Activated naive CD4-positive, alpha-beta T cell treated with anti-CD3 and anti-CD28 coated beads, Interleukin-2, amount 50 U/mL, for 24 hours (primary cell): ENCODE data around the gene SMG6.
A peak's percentile ranks its signal among the peaks of the same experiment; 100 is the strongest.
"Not testable (repeated sequence)": the region's sequence is repeated elsewhere in the genome, so short reads cannot be mapped to it uniquely, and the experiment has no call there.

Source experiments
- H3K27ac Mint-ChIP-seq: one replicate; pipeline ENCODE4 v1.8.0; 2021; ENCODE audit warnings: mild to moderate bottlenecking, mixed read lengths
- H3K27me3 Mint-ChIP-seq: one replicate; pipeline ENCODE4 v1.8.0; 2021; ENCODE audit warnings: mixed read lengths
- H3K36me3 Mint-ChIP-seq: one replicate; pipeline ENCODE4 v1.8.0; 2021; ENCODE audit warnings: mixed read lengths
- H3K4me1 Mint-ChIP-seq: one replicate; pipeline ENCODE4 v1.8.0; 2021; ENCODE audit warnings: mixed read lengths
- H3K4me3 Mint-ChIP-seq: one replicate; pipeline ENCODE4 v1.8.0; 2021; ENCODE audit warnings: mild to moderate bottlenecking, mixed read lengths
- H3K9me3 Mint-ChIP-seq: one replicate; pipeline ENCODE4 v1.8.0; 2021; ENCODE audit warnings: mixed read lengths

The SMG6 gene

DNA sequence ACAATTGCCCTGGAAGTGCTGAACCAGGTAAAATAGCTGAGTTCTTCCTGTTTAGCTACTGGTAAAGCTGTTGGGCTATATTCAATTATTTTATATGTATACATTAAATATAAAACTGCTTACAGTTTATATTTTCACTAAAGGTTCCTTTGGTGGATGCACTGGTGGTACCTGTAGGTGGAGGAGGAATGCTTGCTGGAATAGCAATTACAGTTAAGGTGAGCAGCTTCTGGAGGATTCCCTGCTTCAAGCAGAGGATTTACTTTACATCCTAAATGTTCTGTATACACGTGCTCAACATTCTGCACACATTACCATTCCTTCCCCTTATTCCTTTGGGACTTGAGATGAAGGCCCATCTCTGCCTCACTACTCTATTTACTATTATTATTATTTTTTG, 17.8 kb upstream of the SMG6 start:
- H3K4me1 Mint-ChIP-seq, result peaks cover 4% of the 10 kb centered on the region
- H3K27me3 Mint-ChIP-seq, result no peaks in the 10 kb centered on the region
- H3K4me3 Mint-ChIP-seq, result no peak overlapping the region
- peaks cover 19% of the 10 kb centered on the region for H3K36me3 Mint-ChIP-seq
- H3K27ac Mint-ChIP-seq, result no peak overlapping the region
- H3K9me3 Mint-ChIP-seq, result no peaks in the 10 kb centered on the region

DNA sequence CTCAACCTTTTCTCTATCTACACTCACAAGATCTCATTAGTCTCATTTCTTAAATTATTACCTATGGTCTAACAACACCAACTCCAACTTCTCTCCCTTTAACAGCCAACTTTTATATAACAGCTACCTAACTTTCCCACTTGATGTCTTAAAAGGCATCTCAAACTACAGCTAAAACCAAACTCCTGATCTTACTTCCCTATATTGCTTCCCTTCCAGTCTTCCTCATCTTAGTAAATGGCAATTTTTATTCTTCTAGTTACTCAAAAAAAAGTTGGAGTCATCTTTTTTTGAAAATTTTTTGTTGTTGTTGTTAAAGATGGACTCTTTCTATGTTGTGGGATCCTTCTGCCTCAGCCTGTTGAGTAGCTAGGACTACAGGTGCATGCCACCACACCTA, 15.5 kb upstream of the SMG6 start:
- Mint-ChIP-seq H3K4me1 (peaks cover 4% of the 10 kb centered on the region), H3K27me3 (no peaks in the 10 kb centered on the region), H3K36me3 (peaks cover 13% of the 10 kb centered on the region), H3K9me3 (no peaks in the 10 kb centered on the region), H3K4me3 (no peak overlapping the region), H3K27ac (peak overlapping the region; percentile 0)

GRCh38 chr17:2317796-2318195, 14.2 kb upstream of the SMG6 start:
- Mint-ChIP-seq H3K27ac (no peak overlapping the region), H3K9me3 (no peaks in the 10 kb centered on the region), H3K36me3 (peaks cover 7% of the 10 kb centered on the region), H3K4me1 (peaks cover 4% of the 10 kb centered on the region), H3K4me3 (no peak overlapping the region), H3K27me3 (no peaks in the 10 kb centered on the region)

DNA sequence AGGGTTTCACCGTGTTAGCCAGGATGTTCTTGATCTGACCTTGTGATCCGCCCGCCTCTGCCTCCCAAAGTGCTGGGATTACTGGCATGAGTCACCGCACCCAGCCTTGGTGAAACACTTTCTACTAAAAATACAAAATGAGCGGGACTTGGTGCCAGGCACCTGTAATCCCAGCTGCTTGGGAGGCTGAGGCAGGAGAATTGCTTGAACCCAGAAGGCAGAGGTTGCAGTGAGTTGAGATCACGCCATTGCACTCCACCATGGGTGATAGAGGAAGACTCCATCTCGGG, 13.3 kb upstream of the SMG6 start:
- H3K9me3 Mint-ChIP-seq, H3K27ac Mint-ChIP-seq, H3K27me3 Mint-ChIP-seq, H3K4me3 Mint-ChIP-seq, H3K4me1 Mint-ChIP-seq, H3K36me3 Mint-ChIP-seq: not testable (repeated sequence)

DNA sequence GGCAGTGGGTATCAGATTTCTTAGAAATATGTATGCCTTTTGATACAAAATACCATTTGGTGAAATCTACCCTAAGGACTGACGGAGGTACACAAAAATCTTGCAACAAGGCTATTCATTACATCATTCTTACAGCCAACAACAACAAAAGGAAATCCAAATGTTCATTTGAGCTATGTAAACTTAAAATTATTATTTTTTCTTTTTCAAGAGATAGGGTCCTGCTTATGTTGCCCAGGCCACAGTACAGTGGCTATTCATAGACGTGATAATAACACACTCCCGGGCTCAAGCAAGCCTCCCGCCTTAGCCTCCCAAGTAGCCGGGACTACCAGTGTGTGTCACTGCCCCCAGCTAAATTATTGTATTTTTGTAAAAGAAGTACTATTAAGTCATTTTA, 9.2 kb upstream of the SMG6 start:
- no peak overlapping the region for H3K4me3 Mint-ChIP-seq
- peaks cover 4% of the 10 kb centered on the region for H3K4me1 Mint-ChIP-seq
- H3K27me3 Mint-ChIP-seq, result no peaks in the 10 kb centered on the region
- no peaks in the 10 kb centered on the region for H3K9me3 Mint-ChIP-seq
- H3K36me3 Mint-ChIP-seq, result no peaks in the 10 kb centered on the region
- H3K27ac Mint-ChIP-seq, result no peak overlapping the region

DNA sequence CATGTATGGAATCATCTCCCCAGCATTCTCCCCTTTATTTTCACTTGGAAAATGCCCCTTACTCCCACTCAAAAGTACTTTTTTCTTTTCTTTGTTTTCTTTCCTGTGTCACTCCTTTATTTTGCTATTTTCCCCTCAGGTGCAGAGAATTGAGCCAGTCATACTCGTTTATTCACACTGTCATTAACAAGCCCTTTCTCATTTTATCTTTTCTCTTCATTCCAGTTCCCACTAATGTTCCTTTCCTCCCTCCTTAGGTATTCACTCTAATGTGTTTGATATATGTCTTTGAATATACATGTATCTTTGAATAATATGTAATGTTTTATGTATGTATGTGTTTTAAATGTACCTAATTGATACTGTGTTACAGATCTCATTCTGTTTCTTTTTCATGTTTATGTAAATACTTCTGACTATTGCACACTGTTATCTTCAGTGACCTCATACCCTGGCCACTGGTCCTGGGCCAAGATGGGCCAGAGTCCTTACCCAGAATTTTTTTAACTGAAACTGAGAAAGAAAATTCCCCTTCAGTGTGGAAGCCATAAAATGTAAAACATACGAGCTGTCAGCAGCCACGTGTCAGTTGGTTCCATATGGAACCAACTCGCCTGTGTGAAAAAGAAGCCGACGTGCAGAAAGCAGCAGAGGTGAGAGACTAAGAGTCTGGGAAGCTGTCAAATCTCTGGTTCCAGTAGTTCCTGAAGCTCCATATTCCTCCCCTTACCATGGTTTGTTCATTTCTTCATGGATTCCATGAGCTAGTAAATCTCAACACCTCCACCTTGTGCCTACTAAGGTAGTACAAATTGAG, 6.0 kb upstream of the SMG6 start:
- H3K27ac Mint-ChIP-seq, result no peak overlapping the region
- no peaks in the 10 kb centered on the region for H3K36me3 Mint-ChIP-seq
- no peak overlapping the region for H3K4me3 Mint-ChIP-seq
- no peaks in the 10 kb centered on the region for H3K9me3 Mint-ChIP-seq
- no peaks in the 10 kb centered on the region for H3K27me3 Mint-ChIP-seq
- peaks cover 18% of the 10 kb centered on the region for H3K4me1 Mint-ChIP-seq

- Mint-ChIP-seq H3K27ac (peak overlapping the region; percentile 51), H3K36me3 (peaks cover 7% of the 10 kb centered on the region), H3K4me3 (peak overlapping the region; percentile 70), H3K4me1 (peaks cover 44% of the 10 kb centered on the region), H3K27me3 (no peaks in the 10 kb centered on the region), H3K9me3 (no peaks in the 10 kb centered on the region)
Observed at GRCh38 chr17:2304931-2305330, 1.3 kb upstream of the SMG6 start.

DNA sequence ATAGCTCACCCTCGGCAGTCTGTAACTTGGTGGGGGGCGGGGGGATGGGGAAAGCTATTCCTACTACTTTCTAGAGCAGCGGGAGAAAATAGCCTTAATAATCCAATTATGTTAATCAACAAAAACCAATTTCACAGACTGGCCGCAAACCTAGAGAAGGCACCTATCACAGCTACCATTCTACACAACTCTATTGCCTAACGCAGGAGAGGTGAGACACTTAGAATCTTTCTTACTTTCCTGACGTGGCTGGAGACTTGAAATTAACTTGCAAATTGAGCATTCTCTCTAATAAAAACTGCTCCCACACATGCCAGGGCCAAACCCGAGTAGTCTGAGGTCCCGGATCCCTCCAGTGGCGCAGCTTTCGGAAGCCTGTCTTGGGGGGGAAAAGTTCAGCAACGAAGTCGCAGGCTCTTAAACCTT, 794 bp downstream of the SMG6 start:
- Mint-ChIP-seq H3K36me3 (peaks cover 8% of the 10 kb centered on the region), H3K4me3 (peak overlapping the region; percentile 93), H3K4me1 (peaks cover 51% of the 10 kb centered on the region), H3K9me3 (no peaks in the 10 kb centered on the region), H3K27me3 (no peaks in the 10 kb centered on the region), H3K27ac (peak overlapping the region; percentile 81)

DNA sequence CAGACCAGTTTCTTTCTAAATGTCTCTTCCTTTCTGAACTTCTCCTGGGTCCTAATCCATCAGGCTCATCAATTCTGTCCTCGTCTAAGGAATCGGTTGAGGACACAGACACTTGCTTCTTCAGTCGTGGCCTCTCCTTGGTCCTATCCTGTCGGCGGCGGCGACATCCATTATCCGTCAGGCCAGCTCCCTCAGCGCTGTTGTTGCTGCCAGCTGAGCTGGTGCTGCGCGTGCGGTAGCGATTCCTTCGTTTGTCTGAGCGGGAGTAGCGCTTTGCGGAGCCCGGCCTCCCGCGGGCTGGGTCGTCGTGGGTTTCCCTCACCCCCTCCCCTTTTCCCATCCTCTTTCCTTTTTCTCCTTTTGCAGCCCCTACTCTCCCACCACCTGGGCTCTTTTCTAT, 3.8 kb downstream of the SMG6 start:
- peaks cover 25% of the 10 kb centered on the region for H3K36me3 Mint-ChIP-seq
- H3K4me3 Mint-ChIP-seq, result no peak overlapping the region
- H3K27ac Mint-ChIP-seq, result no peak overlapping the region
- no peaks in the 10 kb centered on the region for H3K9me3 Mint-ChIP-seq
- H3K4me1 Mint-ChIP-seq, result peaks cover 62% of the 10 kb centered on the region
- H3K27me3 Mint-ChIP-seq, result no peaks in the 10 kb centered on the region

GRCh38 chr17:2299136-2299535, 4.4 kb downstream of the SMG6 start:
- no peak overlapping the region for H3K4me3 Mint-ChIP-seq
- no peaks in the 10 kb centered on the region for H3K9me3 Mint-ChIP-seq
- H3K27me3 Mint-ChIP-seq, result no peaks in the 10 kb centered on the region
- peaks cover 27% of the 10 kb centered on the region for H3K36me3 Mint-ChIP-seq
- H3K4me1 Mint-ChIP-seq, result peaks cover 66% of the 10 kb centered on the region
- no peak overlapping the region for H3K27ac Mint-ChIP-seq

- H3K4me1 Mint-ChIP-seq, result peaks cover 65% of the 10 kb centered on the region
- H3K9me3 Mint-ChIP-seq, result no peaks in the 10 kb centered on the region
- peaks cover 31% of the 10 kb centered on the region for H3K36me3 Mint-ChIP-seq
- H3K4me3 Mint-ChIP-seq, result no peak overlapping the region
- no peak overlapping the region for H3K27ac Mint-ChIP-seq
- H3K27me3 Mint-ChIP-seq, result no peaks in the 10 kb centered on the region
Observed at GRCh38 chr17:2297023-2297422, 6.6 kb downstream of the SMG6 start.

- Mint-ChIP-seq H3K27me3 (no peaks in the 10 kb centered on the region), H3K4me1 (peaks cover 51% of the 10 kb centered on the region), H3K36me3 (peaks cover 36% of the 10 kb centered on the region), H3K27ac (peak overlapping the region; percentile 60), H3K4me3 (peak overlapping the region; percentile 31), H3K9me3 (no peaks in the 10 kb centered on the region)
Observed at GRCh38 chr17:2295575-2295974, 8.0 kb downstream of the SMG6 start.

GRCh38 chr17:2292100-2292499, 11.5 kb downstream of the SMG6 start:
- peaks cover 27% of the 10 kb centered on the region for H3K4me1 Mint-ChIP-seq
- H3K36me3 Mint-ChIP-seq, result peaks cover 30% of the 10 kb centered on the region
- peak overlapping the region; percentile 32 for H3K27ac Mint-ChIP-seq
- H3K4me3 Mint-ChIP-seq, result no peak overlapping the region
- no peaks in the 10 kb centered on the region for H3K27me3 Mint-ChIP-seq
- no peaks in the 10 kb centered on the region for H3K9me3 Mint-ChIP-seq

- peaks cover 11% of the 10 kb centered on the region for H3K4me1 Mint-ChIP-seq
- H3K9me3 Mint-ChIP-seq, result no peaks in the 10 kb centered on the region
- no peak overlapping the region for H3K27ac Mint-ChIP-seq
- H3K27me3 Mint-ChIP-seq, result no peaks in the 10 kb centered on the region
- no peak overlapping the region for H3K4me3 Mint-ChIP-seq
- peaks cover 20% of the 10 kb centered on the region for H3K36me3 Mint-ChIP-seq
Observed at GRCh38 chr17:2289878-2290478, 13.6 kb downstream of the SMG6 start.

DNA sequence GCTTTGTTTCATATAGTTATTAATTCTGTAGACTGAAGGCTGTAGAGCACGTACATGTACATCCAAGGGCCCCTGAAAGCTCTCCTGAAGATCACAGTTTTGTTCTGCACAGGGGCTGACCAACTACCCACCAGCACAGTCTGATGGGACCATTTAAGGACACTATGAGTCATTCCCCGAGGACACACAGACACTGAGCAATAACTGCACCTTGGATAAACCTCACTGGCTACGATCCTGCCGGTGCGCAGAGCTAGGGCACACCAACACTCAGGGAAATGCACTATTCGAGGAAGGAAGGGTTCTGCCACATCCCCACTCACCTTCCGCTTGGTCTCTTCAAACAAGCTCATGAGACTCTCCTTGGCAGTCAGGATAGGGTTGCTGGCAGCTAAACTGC, 20.3 kb downstream of the SMG6 start:
- H3K9me3 Mint-ChIP-seq, result no peaks in the 10 kb centered on the region
- peaks cover 32% of the 10 kb centered on the region for H3K4me1 Mint-ChIP-seq
- H3K27ac Mint-ChIP-seq, result no peak overlapping the region
- no peak overlapping the region for H3K4me3 Mint-ChIP-seq
- H3K36me3 Mint-ChIP-seq, result peaks cover 26% of the 10 kb centered on the region
- H3K27me3 Mint-ChIP-seq, result no peaks in the 10 kb centered on the region

- H3K4me3 Mint-ChIP-seq, result peak overlapping the region; percentile 33
- peak overlapping the region; percentile 53 for H3K27ac Mint-ChIP-seq
- peaks cover 24% of the 10 kb centered on the region for H3K36me3 Mint-ChIP-seq
- H3K9me3 Mint-ChIP-seq, result no peaks in the 10 kb centered on the region
- peaks cover 33% of the 10 kb centered on the region for H3K4me1 Mint-ChIP-seq
- H3K27me3 Mint-ChIP-seq, result no peaks in the 10 kb centered on the region
Observed at GRCh38 chr17:2282297-2282873, 21.2 kb downstream of the SMG6 start.
